ENCODE data around the gene COPG1. TPM values are rescaled to one million over a fixed set of nuclear protein-coding genes. Genes with fewer than 3 reads are reported as not detected.
A peak's percentile ranks its signal among the peaks of the same experiment; 100 is the strongest.

The COPG1 gene
- total and polyA plus RNA-seq, 9 of the 15 experiments (the other 6 are each of a cell fraction or from before 2014, with no cell fraction given): 40.3 to 105 (median 62.4) TPM

GRCh38 chr3:129304146-129304961, 54.9 kb downstream of the COPG1 start:
- intact Hi-C loops (cut with micrococcal nuclease): no loop called here
- 52% methylated on average over 2 of the region's 3 CpGs for WGBS (ENCODE audit: insufficient coverage, low coverage, missing lambda C conversion rate)
- ChIA-PET CTCF (ENCODE audit: low intra/inter-chr PET ratio) (no interaction called here), POLR2A (interaction anchor here (1.5 to 1.6 kb wide), 2 partner anchors 10 to 12 kb away, joined by 4 to 10 read pairs; a partner anchor contains a TSS)
- DNase-seq (ENCODE audit: extremely low read depth in 1 of 4, low spot score in 3 of 4) (peak in 1 of 4 experiments; percentile 22), FAIRE-seq (peak; percentile 55), ATAC-seq (peak; percentile 56)
- BruUV-seq (replicated peaks): no TSS peak
- Histone ChIP-seq H3K9me3 (replicated peaks; ENCODE audit: control insufficient read depth, insufficient read depth, low read depth, low read length) (no peaks in the 10 kb centered on the region), H3K4me1 (replicated peaks in 1 of 2; ENCODE audit: control insufficient read depth in 2 of 2, insufficient read depth in 2 of 2, low read length in 2 of 2) (peaks cover 11 to 13% of the 10 kb centered on the region in 2 experiments; a peak in 4 of 5 replicates), H3K27ac (ENCODE audit: extremely low read depth, low read depth, low read length) (peak overlapping the region; percentile 21; the same call in 1 of the 3 replicates), H3K27me3 (ENCODE audit: control insufficient read depth in 2 of 2, insufficient read depth in 2 of 2, low read length in 2 of 2) (no peaks in the 10 kb centered on the region), H3K4me3 (no peak overlapping the region), H3K9me1 (ENCODE audit: control insufficient read depth, insufficient read depth, low read length) (no peaks in the 10 kb centered on the region), H3K4me2 (ENCODE audit: insufficient read depth, low read length) (no peak overlapping the region), H3K79me2 (ENCODE audit: control insufficient read depth, insufficient read depth, low read length) (no peaks in the 10 kb centered on the region), H4K20me1 (replicated peaks; ENCODE audit: control insufficient read depth, insufficient read depth, low read length) (no peaks in the 10 kb centered on the region), H2AFZ (ENCODE audit: low read depth, low read length) (no peak overlapping the region), H3K36me3 (ENCODE audit: control insufficient read depth, insufficient read depth, low read length) (peaks cover 30% of the 10 kb centered on the region; the same call in 2 of the 3 replicates), H3K9ac (ENCODE audit: insufficient read depth in 1 of 2, low read depth in 2 of 2, low read length in 2 of 2) (peak overlapping the region in 1 of 2 experiments; percentile 85; a peak in 1 of 4 replicates)
- TF ChIP-seq HBP1 (CRISPR knock-in tag; IDR thresholded peaks at IDR 0.05) (no peak), PRDM10 (IDR thresholded peaks at IDR 0.05; ENCODE audit: partially characterized antibody) (no peak), CTCF (IDR thresholded peaks at IDR 0.05 in 2 of 3, conservative IDR thresholded peaks at IDR 0.05 in 1 of 3; ENCODE audit: insufficient read depth in 2 of 3, low read depth in 1 of 3, low read length in 3 of 3) (peak in 2 of 3 experiments; percentile 12 to 34; a peak in 3 of 6 replicates), TFE3 (CRISPR knock-in tag; IDR thresholded peaks at IDR 0.05) (no peak)
- in situ Hi-C loops (cut with MboI): no loop called here

Measured in K562 (cell line).